ENCODE data around the gene ABCB10. TPM values are rescaled to one million over a fixed set of nuclear protein-coding genes. Genes with fewer than 3 reads are reported as not detected.

ABCB10 gene
- total RNA-seq, 1 experiment from 2014 or later, result 31.9 TPM

GRCh38 chr1:229570305-229570704 is 11.8 kb upstream of the ABCB10 start:
- Mint-ChIP-seq H3K27me3 (ENCODE audit: insufficient read depth, unreplicated experiment) (no peaks in the 10 kb centered on the region), H3K9me3 (ENCODE audit: unreplicated experiment) (no peaks in the 10 kb centered on the region), H3K27ac (ENCODE audit: unreplicated experiment) (no peak overlapping the region), H3K36me3 (ENCODE audit: insufficient read depth, unreplicated experiment) (no peaks in the 10 kb centered on the region), H3K4me3 (ENCODE audit: unreplicated experiment) (no peak overlapping the region), H3K4me1 (ENCODE audit: low read depth, unreplicated experiment) (no peaks in the 10 kb centered on the region)
- no peaks in the 10 kb centered on the region for H3K27me3 ChIP-seq (replicated peaks; ENCODE audit: control insufficient read depth, insufficient read depth, low read length)
- no peaks in the 10 kb centered on the region for H3K4me1 ChIP-seq
- no peaks in the 10 kb centered on the region for H3K36me3 ChIP-seq (ENCODE audit: control insufficient read depth, insufficient read depth, low read length)
- intact Hi-C loops (cut with micrococcal nuclease; ENCODE audit: unreplicated experiment), result no loop called here
- no TSS peak for BruUV-seq (replicated peaks)
- DNase-seq, result no peak
- no peak for TF ChIP-seq CTCF (IDR thresholded peaks at IDR 0.05; ENCODE audit: insufficient read depth in 1 of 2, low read depth in 1 of 2, low read length in 1 of 2, severe bottlenecking in 1 of 2, unreplicated experiment in 1 of 2)
- CTCF ChIA-PET, result no interaction called here
- no peak overlapping the region for H3K4me3 ChIP-seq (ENCODE audit: low read depth, low read length)
- no peaks in the 10 kb centered on the region for H3K9me3 ChIP-seq
- POLR2A ChIA-PET, result interaction anchor here (0.6 kb wide), 1 partner anchor 812 kb away, joined by 6 read pairs; no protein-coding TSS in a partner anchor

- Mint-ChIP-seq H3K4me3 (ENCODE audit: unreplicated experiment) (no peak overlapping the region), H3K36me3 (ENCODE audit: insufficient read depth, unreplicated experiment) (no peaks in the 10 kb centered on the region), H3K9me3 (ENCODE audit: unreplicated experiment) (no peaks in the 10 kb centered on the region), H3K27me3 (ENCODE audit: insufficient read depth, unreplicated experiment) (no peaks in the 10 kb centered on the region), H3K4me1 (ENCODE audit: low read depth, unreplicated experiment) (no peaks in the 10 kb centered on the region), H3K27ac (ENCODE audit: unreplicated experiment) (no peak overlapping the region)
- intact Hi-C loops (cut with micrococcal nuclease; ENCODE audit: unreplicated experiment), result no loop called here
- no peak for TF ChIP-seq CTCF (IDR thresholded peaks at IDR 0.05; ENCODE audit: insufficient read depth in 1 of 2, low read depth in 1 of 2, low read length in 1 of 2, severe bottlenecking in 1 of 2, unreplicated experiment in 1 of 2)
- no peak for DNase-seq
- ChIA-PET CTCF (no interaction called here), POLR2A (no interaction called here)
- no peak overlapping the region for H3K4me3 ChIP-seq (ENCODE audit: low read depth, low read length)
- no peaks in the 10 kb centered on the region for H3K36me3 ChIP-seq (ENCODE audit: control insufficient read depth, insufficient read depth, low read length)
- no peaks in the 10 kb centered on the region for H3K27me3 ChIP-seq (replicated peaks; ENCODE audit: control insufficient read depth, insufficient read depth, low read length)
- BruUV-seq (replicated peaks), result no TSS peak
- H3K4me1 ChIP-seq, result no peaks in the 10 kb centered on the region
- no peaks in the 10 kb centered on the region for H3K9me3 ChIP-seq
Observed at GRCh38 chr1:229567109-229567868, 8.8 kb upstream of the ABCB10 start.

- H3K36me3 Mint-ChIP-seq (ENCODE audit: insufficient read depth, unreplicated experiment), result no peaks in the 10 kb centered on the region
- TF ChIP-seq CTCF (IDR thresholded peaks at IDR 0.05; ENCODE audit: insufficient read depth in 1 of 2, low read depth in 1 of 2, low read length in 1 of 2, severe bottlenecking in 1 of 2, unreplicated experiment in 1 of 2), result no peak
- H3K27me3 Mint-ChIP-seq (ENCODE audit: insufficient read depth, unreplicated experiment), result no peaks in the 10 kb centered on the region
- POLR2A ChIA-PET, result no interaction called here
- H3K27ac Mint-ChIP-seq (ENCODE audit: unreplicated experiment), result no peak overlapping the region
- Histone ChIP-seq H3K4me3 (ENCODE audit: low read depth, low read length) (no peak overlapping the region), H3K4me1 (no peaks in the 10 kb centered on the region), H3K27me3 (replicated peaks; ENCODE audit: control insufficient read depth, insufficient read depth, low read length) (no peaks in the 10 kb centered on the region), H3K36me3 (ENCODE audit: control insufficient read depth, insufficient read depth, low read length) (no peaks in the 10 kb centered on the region), H3K9me3 (no peaks in the 10 kb centered on the region)
- no peak for DNase-seq
- intact Hi-C loops (cut with micrococcal nuclease; ENCODE audit: unreplicated experiment), result no loop called here
- H3K4me3 Mint-ChIP-seq (ENCODE audit: unreplicated experiment), result no peak overlapping the region
- H3K9me3 Mint-ChIP-seq (ENCODE audit: unreplicated experiment), result no peaks in the 10 kb centered on the region
- CTCF ChIA-PET, result no interaction called here
- no TSS peak for BruUV-seq (replicated peaks)
- H3K4me1 Mint-ChIP-seq (ENCODE audit: low read depth, unreplicated experiment), result peaks cover 8% of the 10 kb centered on the region
Observed at GRCh38 chr1:229563701-229564100, 5.2 kb upstream of the ABCB10 start.
